A549 (cell line): ENCODE data around the gene AP2A2.

Source experiments
- CTCF ChIP-seq: fragments of >200 bp; sonication (Bioruptor Twin); formaldehyde crosslinking; IDR thresholded peaks from 3 replicates; pipeline ENCODE4 v1.5.1; 2016
- REST ChIP-seq: fragments of 200-600 bp; sonication (generic); IDR thresholded peaks from 2 replicates; pipeline ENCODE4 v1.6.1; 2016; ENCODE audit warnings: antibody characterized with exemption, mild to moderate bottlenecking, moderate library complexity

- no peak for TF ChIP-seq REST
- no peak for TF ChIP-seq CTCF
Measured at GRCh38 chr11:909406-909805, 16.3 kb upstream of the AP2A2 start.
